Mesendoderm (in vitro differentiated cells): ENCODE data around the gene ODAD4.

ENCODE experiments used
- DNase-seq: peaks from one replicate; pipeline ENCODE4 v3.0.0; 2013
- H2AK5ac ChIP-seq: 2 replicates; pipeline ENCODE4 v1.6.1; 2013; ENCODE audit warnings: low read length, inconsistent platforms
- H2BK120ac ChIP-seq: 2 replicates; pipeline ENCODE4 v1.6.1; 2013; ENCODE audit warnings: low read depth, mild to moderate bottlenecking, low read length, moderate library complexity, mixed read lengths
- H2BK15ac ChIP-seq: replicated peaks from 2 replicates; pipeline ENCODE4 v1.6.1; 2013; ENCODE audit warnings: low read depth, mild to moderate bottlenecking, moderate library complexity
- H2BK5ac ChIP-seq: 2 replicates; pipeline ENCODE4 v1.6.1; 2013; ENCODE audit warnings: low read length, inconsistent platforms
- H3K18ac ChIP-seq: 2 replicates; pipeline ENCODE4 v1.6.1; 2013; ENCODE audit warnings: mild to moderate bottlenecking, low read length, mixed read lengths
- H3K23ac ChIP-seq: one replicate; pipeline ENCODE4 v1.6.1; 2013; ENCODE audit warnings: low read length
- H3K27ac ChIP-seq: 2 replicates; pipeline ENCODE4 v1.5.1; 2013; ENCODE audit warnings: low read depth, mild to moderate bottlenecking, inconsistent platforms, low read length, moderate library complexity
- H3K27me3 ChIP-seq: 2 replicates; pipeline ENCODE4 v1.6.1; 2013; ENCODE audit warnings: low read length, control low read depth, mild to moderate bottlenecking, inconsistent platforms; ENCODE audit not compliant: insufficient read depth, poor library complexity
- H3K36me3 ChIP-seq: 2 replicates; pipeline ENCODE4 v1.6.1; 2013; ENCODE audit warnings: low read length, inconsistent platforms; ENCODE audit not compliant: control insufficient read depth, insufficient read depth
- H3K4ac ChIP-seq: one replicate; pipeline ENCODE4 v1.6.1; 2013; ENCODE audit warnings: low read depth, mild to moderate bottlenecking, low read length, moderate library complexity
- H3K4me1 ChIP-seq: 2 replicates; pipeline ENCODE4 v1.6.1; 2013; ENCODE audit warnings: low read depth, low read length, inconsistent platforms; ENCODE audit not compliant: control insufficient read depth
- H3K4me2 ChIP-seq: 2 replicates; pipeline ENCODE4 v1.6.1; 2013; ENCODE audit warnings: low read length
- H3K4me3 ChIP-seq: 2 replicates; pipeline ENCODE4 v1.5.1; 2013; ENCODE audit warnings: mild to moderate bottlenecking, low read length
- H3K56ac ChIP-seq: one replicate; pipeline ENCODE4 v1.6.1; 2013; ENCODE audit warnings: low read length
- H3K79me1 ChIP-seq: 2 replicates; pipeline ENCODE4 v1.6.1; 2013; ENCODE audit warnings: low read length, inconsistent platforms
- H3K79me2 ChIP-seq: 2 replicates; pipeline ENCODE4 v1.6.1; 2013; ENCODE audit warnings: mild to moderate bottlenecking, low read length; ENCODE audit not compliant: control insufficient read depth, insufficient read depth
- H3K9ac ChIP-seq: 2 replicates; pipeline ENCODE4 v1.6.1; 2013; ENCODE audit warnings: low read length, inconsistent platforms
- H4K5ac ChIP-seq: one replicate; pipeline ENCODE4 v1.6.1; 2013; ENCODE audit warnings: low read length
- H4K8ac ChIP-seq: one replicate; pipeline ENCODE4 v1.6.1; 2013; ENCODE audit warnings: low read depth, mild to moderate bottlenecking, control low read depth, low read length, moderate library complexity
- WGBS: extraction: QIAGEN DNeasy Blood & Tissue Kit; methylation state at CpG from one replicate; pipeline ENCODE4 v1.1.7; 2013; ENCODE audit warnings: low lambda C conversion rate, missing lambda C conversion rate; ENCODE audit not compliant: insufficient coverage; ENCODE audit errors: extremely low coverage; 5-methylcytosine and 5-hydroxymethylcytosine counted together

Gene ODAD4

DNA sequence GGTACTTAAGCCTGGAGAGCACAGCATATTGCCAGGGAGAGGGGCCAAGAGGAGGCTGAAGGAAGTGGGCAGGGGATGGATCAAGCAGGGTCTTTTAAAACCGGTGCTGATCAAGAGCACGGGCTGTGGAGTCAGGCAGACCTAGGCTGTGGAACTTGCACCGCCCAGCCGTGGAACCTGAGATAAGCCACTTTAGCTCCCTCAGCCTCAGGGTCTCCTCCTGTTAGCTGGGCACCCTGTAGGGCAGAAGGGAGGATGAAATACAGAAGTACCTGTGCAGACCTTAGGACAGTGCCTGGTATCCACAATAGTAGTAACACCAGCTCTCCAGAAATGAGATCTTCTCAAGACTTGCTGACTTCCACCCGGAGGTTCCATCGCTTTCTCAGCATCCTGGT, 9.3 kb downstream of the ODAD4 start:
- Histone ChIP-seq H2BK15ac (no peak overlapping the region), H3K4ac (no peak overlapping the region), H3K18ac (no peak overlapping the region), H3K36me3 (no peaks in the 10 kb centered on the region), H3K4me3 (no peak overlapping the region), H2BK5ac (no peak overlapping the region), H3K56ac (no peak overlapping the region), H2AK5ac (no peak overlapping the region), H2BK120ac (no peak overlapping the region), H3K23ac (no peak overlapping the region), H3K4me1 (no peaks in the 10 kb centered on the region), H3K27me3 (no peaks in the 10 kb centered on the region), H3K79me2 (no peaks in the 10 kb centered on the region), H3K27ac (no peak overlapping the region), H3K9ac (no peak overlapping the region), H3K79me1 (no peaks in the 10 kb centered on the region), H3K4me2 (no peak overlapping the region), H4K5ac (no peak overlapping the region), H4K8ac (no peak overlapping the region)
- WGBS: no CpG with 5 or more reads among the region's 6 CpGs
- DNase-seq: no peak

GRCh38 chr17:41941168-41941567, 10.8 kb downstream of the ODAD4 start:
- Histone ChIP-seq H3K23ac (no peak overlapping the region), H4K5ac (no peak overlapping the region), H3K4ac (no peak overlapping the region), H3K4me3 (no peak overlapping the region), H3K36me3 (no peaks in the 10 kb centered on the region), H2BK15ac (no peak overlapping the region), H3K56ac (no peak overlapping the region), H2AK5ac (no peak overlapping the region), H3K18ac (no peak overlapping the region), H3K79me1 (no peaks in the 10 kb centered on the region), H3K79me2 (no peaks in the 10 kb centered on the region), H2BK120ac (no peak overlapping the region), H3K27ac (no peak overlapping the region), H3K9ac (no peak overlapping the region), H2BK5ac (no peak overlapping the region), H4K8ac (no peak overlapping the region), H3K4me1 (no peaks in the 10 kb centered on the region), H3K4me2 (no peak overlapping the region), H3K27me3 (no peaks in the 10 kb centered on the region)
- DNase-seq: no peak
- no CpG with 5 or more reads among the region's 5 CpGs for WGBS

- H3K4ac ChIP-seq: no peak overlapping the region
- no peak overlapping the region for H3K18ac ChIP-seq
- no peaks in the 10 kb centered on the region for H3K4me1 ChIP-seq
- no peak overlapping the region for H3K4me3 ChIP-seq
- no peak overlapping the region for H3K56ac ChIP-seq
- no peak overlapping the region for H4K8ac ChIP-seq
- H2BK5ac ChIP-seq: no peak overlapping the region
- H2AK5ac ChIP-seq: no peak overlapping the region
- no CpG with 5 or more reads among the region's 8 CpGs for WGBS
- H3K27ac ChIP-seq: no peak overlapping the region
- H2BK120ac ChIP-seq: no peak overlapping the region
- no peak overlapping the region for H2BK15ac ChIP-seq
- no peak overlapping the region for H4K5ac ChIP-seq
- no peaks in the 10 kb centered on the region for H3K36me3 ChIP-seq
- no peaks in the 10 kb centered on the region for H3K27me3 ChIP-seq
- DNase-seq: no peak
- H3K79me1 ChIP-seq: no peaks in the 10 kb centered on the region
- no peaks in the 10 kb centered on the region for H3K79me2 ChIP-seq
- H3K4me2 ChIP-seq: no peak overlapping the region
- no peak overlapping the region for H3K23ac ChIP-seq
- H3K9ac ChIP-seq: no peak overlapping the region
These were observed 12.4 kb downstream of the ODAD4 start for GRCh38 chr17:41942626-41943373.

GRCh38 chr17:41943492-41943891, 13.1 kb downstream of the ODAD4 start:
- no peak overlapping the region for H3K27ac ChIP-seq
- H2BK15ac ChIP-seq: no peak overlapping the region
- H3K23ac ChIP-seq: no peak overlapping the region
- no peak overlapping the region for H3K4ac ChIP-seq
- no peak overlapping the region for H3K56ac ChIP-seq
- H3K27me3 ChIP-seq: no peaks in the 10 kb centered on the region
- H3K79me2 ChIP-seq: no peaks in the 10 kb centered on the region
- no CpG with 5 or more reads among the region's 3 CpGs for WGBS
- no peak overlapping the region for H4K8ac ChIP-seq
- H4K5ac ChIP-seq: no peak overlapping the region
- no peak overlapping the region for H3K18ac ChIP-seq
- H3K4me1 ChIP-seq: no peaks in the 10 kb centered on the region
- no peaks in the 10 kb centered on the region for H3K79me1 ChIP-seq
- H3K4me2 ChIP-seq: no peak overlapping the region
- H2AK5ac ChIP-seq: no peak overlapping the region
- H3K9ac ChIP-seq: no peak overlapping the region
- H3K36me3 ChIP-seq: no peaks in the 10 kb centered on the region
- no peak overlapping the region for H2BK120ac ChIP-seq
- H2BK5ac ChIP-seq: no peak overlapping the region
- no peak for DNase-seq
- no peak overlapping the region for H3K4me3 ChIP-seq

GRCh38 chr17:41944943-41945342, 14.5 kb downstream of the ODAD4 start:
- H2BK120ac ChIP-seq: no peak overlapping the region
- H4K5ac ChIP-seq: no peak overlapping the region
- no peaks in the 10 kb centered on the region for H3K27me3 ChIP-seq
- no peaks in the 10 kb centered on the region for H3K4me1 ChIP-seq
- H2AK5ac ChIP-seq: no peak overlapping the region
- no peak overlapping the region for H2BK15ac ChIP-seq
- no peak overlapping the region for H4K8ac ChIP-seq
- no peak overlapping the region for H3K23ac ChIP-seq
- no peak overlapping the region for H3K27ac ChIP-seq
- H3K4me2 ChIP-seq: no peak overlapping the region
- DNase-seq: no peak
- no peak overlapping the region for H3K56ac ChIP-seq
- no peak overlapping the region for H3K9ac ChIP-seq
- H3K18ac ChIP-seq: no peak overlapping the region
- H3K4me3 ChIP-seq: no peak overlapping the region
- H3K36me3 ChIP-seq: no peaks in the 10 kb centered on the region
- H3K79me2 ChIP-seq: no peaks in the 10 kb centered on the region
- no peak overlapping the region for H2BK5ac ChIP-seq
- H3K79me1 ChIP-seq: no peaks in the 10 kb centered on the region
- no CpG with 5 or more reads among the region's 3 CpGs for WGBS
- no peak overlapping the region for H3K4ac ChIP-seq
